SK-N-SH treated with all-trans-retinoic acid at 6 μM for 48 hours (cell line): ENCODE data around the gene HADHA.

Experiments used
- ATAC-seq: fragments of 200-7000 bp; cut with Tn5 transposase; 3 replicates; pipeline ENCODE4 v1.9.1; 2020; ENCODE audit warnings: mild to moderate bottlenecking, moderate library complexity
- ARNTL ChIP-seq: fragments of 450-650 bp; formaldehyde crosslinking; IDR thresholded peaks from 2 replicates; pipeline ENCODE4 v1.5.0; 2020; ENCODE audit warnings: low read depth, mild to moderate bottlenecking, moderate library complexity, borderline replicate concordance
- BACH2 ChIP-seq: fragments of 250-450 bp; sonication (Bioruptor Pico); IDR thresholded peaks from 2 replicates; pipeline ENCODE4 v1.9.0; 2021; ENCODE audit warnings: mild to moderate bottlenecking, borderline replicate concordance
- CREB5 ChIP-seq: fragments of 250-450 bp; sonication (Bioruptor Pico); IDR thresholded peaks from 2 replicates; pipeline ENCODE4 v1.5.1; 2020; ENCODE audit warnings: low read depth, mild to moderate bottlenecking, moderate library complexity
- CSDC2 ChIP-seq: fragments of 250-450 bp; sonication (Bioruptor Pico); IDR thresholded peaks from 2 replicates; pipeline ENCODE4 v1.5.0; 2020; ENCODE audit warnings: mild to moderate bottlenecking, moderate library complexity
- GLIS3 ChIP-seq: fragments of 250-450 bp; sonication (Bioruptor Pico); IDR thresholded peaks from 2 replicates; pipeline ENCODE4 v1.5.0; 2020; ENCODE audit warnings: mild to moderate bottlenecking, moderate library complexity
- ISL1 ChIP-seq: fragments of 250-450 bp; sonication (Bioruptor Pico); IDR thresholded peaks from 2 replicates; pipeline ENCODE4 v2.1.2; 2022; ENCODE audit warnings: mild to moderate bottlenecking, moderate library complexity
- PATZ1 ChIP-seq: fragments of 250-450 bp; sonication (Bioruptor Pico); IDR thresholded peaks from 2 replicates; pipeline ENCODE4 v1.8.0; 2020; ENCODE audit warnings: mild to moderate bottlenecking, moderate library complexity, borderline replicate concordance
- PPARA ChIP-seq: fragments of 250-450 bp; sonication (Bioruptor Pico); IDR thresholded peaks from 2 replicates; pipeline ENCODE4 v1.5.0; 2020; ENCODE audit warnings: mild to moderate bottlenecking, borderline replicate concordance
- SNAI2 ChIP-seq: fragments of 250-450 bp; sonication (Bioruptor Pico); IDR thresholded peaks from 2 replicates; pipeline ENCODE4 v1.5.0; 2020; ENCODE audit warnings: mild to moderate bottlenecking, moderate library complexity
- TCF4 ChIP-seq: fragments of 250-450 bp; sonication (Bioruptor Pico); IDR thresholded peaks from 2 replicates; pipeline ENCODE4 v1.8.0; 2021; ENCODE audit warnings: mild to moderate bottlenecking, moderate library complexity, borderline replicate concordance
- TOX ChIP-seq: fragments of 250-450 bp; sonication (Bioruptor Pico); IDR thresholded peaks from 2 replicates; pipeline ENCODE4 v1.8.0; 2021; ENCODE audit warnings: mild to moderate bottlenecking, moderate library complexity, borderline replicate concordance
- TSHZ2 ChIP-seq: fragments of 250-450 bp; sonication (Bioruptor Pico); IDR thresholded peaks from 2 replicates; pipeline ENCODE4 v1.5.0; 2020; ENCODE audit warnings: mild to moderate bottlenecking, moderate library complexity
- ZC3H10 ChIP-seq: fragments of 250-450 bp; sonication (Bioruptor Pico); IDR thresholded peaks from 2 replicates; pipeline ENCODE4 v1.5.1; 2021; ENCODE audit warnings: mild to moderate bottlenecking, moderate library complexity
- ZFP3 ChIP-seq: fragments of 250-450 bp; sonication (Bioruptor Pico); IDR thresholded peaks from 2 replicates; pipeline ENCODE4 v1.5.0; 2020; ENCODE audit warnings: mild to moderate bottlenecking, moderate library complexity
- ZNF565 ChIP-seq: fragments of 450-650 bp; formaldehyde crosslinking; conservative IDR thresholded peaks from 2 replicates; pipeline ENCODE4 v1.5.0; 2020; ENCODE audit warnings: low read depth, mild to moderate bottlenecking, moderate library complexity
- ZNF70 ChIP-seq: fragments of 450-650 bp; formaldehyde crosslinking; IDR thresholded peaks from 2 replicates; pipeline ENCODE4 v1.5.0; 2020; ENCODE audit warnings: mild to moderate bottlenecking, moderate library complexity
- ZNF8 ChIP-seq: fragments of 450-650 bp; formaldehyde crosslinking; IDR thresholded peaks from 2 replicates; pipeline ENCODE4 v1.5.0; 2020; ENCODE audit warnings: mild to moderate bottlenecking, moderate library complexity

Gene HADHA

GRCh38 chr2:26173776-26174482 is 70.5 kb downstream of the HADHA start:
- no peak for ATAC-seq
- TF ChIP-seq ZNF565 (CRISPR knock-in tag) = no peak
- no peak for TF ChIP-seq PATZ1 (CRISPR knock-in tag)
- no peak for TF ChIP-seq BACH2 (CRISPR knock-in tag)
- TF ChIP-seq TSHZ2 = no peak
- no peak for TF ChIP-seq ARNTL (CRISPR knock-in tag)
- no peak for TF ChIP-seq ISL1 (CRISPR knock-in tag)
- no peak for TF ChIP-seq SNAI2 (CRISPR knock-in tag)
- no peak for TF ChIP-seq ZC3H10 (CRISPR knock-in tag)
- no peak for TF ChIP-seq CREB5 (CRISPR knock-in tag)
- no peak for TF ChIP-seq TOX
- no peak for TF ChIP-seq PPARA (CRISPR knock-in tag)

GRCh38 chr2:26172871-26173775 is 71.3 kb downstream of the HADHA start, which contains the start of gene GAREM2:
Gene GAREM2, plus strand, starts transcription at chr2:26173088. Its CDS starts 133 bp downstream, at chr2:26173221.
- ATAC-seq = peak; percentile 41
- TF ChIP-seq ZFP3 (CRISPR knock-in tag) (peak; percentile 53; the same call in 1 of the 2 replicates), ZNF8 (CRISPR knock-in tag) (no peak), ISL1 (CRISPR knock-in tag) (no peak)

GRCh38 chr2:26172189-26172870 is 72.1 kb downstream of the HADHA start:
- TF ChIP-seq GLIS3 (CRISPR knock-in tag) (no peak), ZNF70 (CRISPR knock-in tag) (0 out of 2 replicates have a peak, but pooled peaks have one; percentile 6)
- ATAC-seq = no peak

GRCh38 chr2:26170795-26171194 is 73.6 kb downstream of the HADHA start:
- ATAC-seq = no peak
- TF ChIP-seq PPARA (CRISPR knock-in tag) (no peak), CSDC2 (CRISPR knock-in tag) (no peak), ZNF565 (CRISPR knock-in tag) (no peak), ZNF8 (CRISPR knock-in tag) (no peak), ARNTL (CRISPR knock-in tag) (no peak), ISL1 (CRISPR knock-in tag) (no peak), CREB5 (CRISPR knock-in tag) (no peak), BACH2 (CRISPR knock-in tag) (no peak), TCF4 (CRISPR knock-in tag) (no peak), ZC3H10 (CRISPR knock-in tag) (no peak), ZNF70 (CRISPR knock-in tag) (no peak)
